ENCODE results near the gene RTTN.

DNA sequence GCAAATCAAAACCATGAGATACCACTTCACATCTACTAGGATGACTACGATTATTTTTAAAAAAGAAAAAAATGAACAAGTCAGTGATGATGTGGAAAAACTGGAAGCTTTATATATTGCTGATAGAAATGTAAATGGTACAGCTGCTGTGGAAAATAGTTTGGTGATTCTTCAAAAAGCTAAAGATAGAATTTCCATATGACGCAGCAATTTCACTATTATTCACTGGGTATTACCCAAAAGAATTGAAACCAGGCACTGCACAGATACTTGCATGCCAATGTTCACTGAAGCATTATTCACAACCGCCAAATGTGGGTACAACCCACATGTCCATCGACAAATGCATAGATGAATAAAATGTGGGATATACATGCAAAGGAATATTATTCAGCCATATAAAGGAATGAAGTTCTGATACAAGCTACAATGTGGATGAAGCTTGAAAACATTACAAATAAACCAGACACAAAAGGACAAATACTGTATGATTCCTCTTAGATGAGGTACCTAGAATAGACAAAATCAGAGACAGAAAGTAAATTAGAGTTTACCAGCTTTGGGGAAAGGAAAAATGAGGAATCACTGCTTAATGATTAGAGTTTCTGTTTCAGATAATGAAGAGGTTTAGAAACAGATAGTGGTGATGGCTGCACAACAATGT lies 11.1 kb downstream of the RTTN start:
- TF ChIP-seq, protein P1, sequence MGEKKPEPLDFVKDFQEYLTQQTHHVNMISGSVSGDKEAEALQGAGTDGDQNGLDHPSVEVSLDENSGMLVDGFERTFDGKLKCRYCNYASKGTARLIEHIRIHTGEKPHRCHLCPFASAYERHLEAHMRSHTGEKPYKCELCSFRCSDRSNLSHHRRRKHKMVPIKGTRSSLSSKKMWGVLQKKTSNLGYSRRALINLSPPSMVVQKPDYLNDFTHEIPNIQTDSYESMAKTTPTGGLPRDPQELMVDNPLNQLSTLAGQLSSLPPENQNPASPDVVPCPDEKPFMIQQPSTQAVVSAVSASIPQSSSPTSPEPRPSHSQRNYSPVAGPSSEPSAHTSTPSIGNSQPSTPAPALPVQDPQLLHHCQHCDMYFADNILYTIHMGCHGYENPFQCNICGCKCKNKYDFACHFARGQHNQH (CRISPR knock-in tag; IDR thresholded peaks at IDR 0.05): no peak
- TF ChIP-seq ZNF552 (CRISPR knock-in tag; IDR thresholded peaks at IDR 0.05; ENCODE audit: borderline replicate concordance) (no peak), CTCF (CRISPR knock-in tag; IDR thresholded peaks at IDR 0.05) (no peak), HMGA1 (CRISPR knock-in tag; conservative IDR thresholded peaks at IDR 0.05) (no peak), FOXO1 (CRISPR knock-in tag; IDR thresholded peaks at IDR 0.05) (no peak), ARNTL (CRISPR knock-in tag; IDR thresholded peaks at IDR 0.05) (no peak), HES4 (CRISPR knock-in tag; IDR thresholded peaks at IDR 0.05; ENCODE audit: borderline replicate concordance) (no peak), ZNF710 (CRISPR knock-in tag; IDR thresholded peaks at IDR 0.05; ENCODE audit: borderline replicate concordance) (no peak), HNF4G (IDR thresholded peaks at IDR 0.05; ENCODE audit: borderline replicate concordance, low read depth, low read length) (no peak), HNF4G (CRISPR knock-in tag; IDR thresholded peaks at IDR 0.05; ENCODE audit: borderline replicate concordance, low read depth) (no peak), ZNF33B (CRISPR knock-in tag; IDR thresholded peaks at IDR 0.05) (no peak), AHR (CRISPR knock-in tag; IDR thresholded peaks at IDR 0.05) (no peak), EP300 (IDR thresholded peaks at IDR 0.05; ENCODE audit: low read depth in 2 of 2, low read length in 2 of 2) (no peak), EP300 (CRISPR knock-in tag; IDR thresholded peaks at IDR 0.05; ENCODE audit: borderline replicate concordance) (no peak), MYC (CRISPR knock-in tag; IDR thresholded peaks at IDR 0.05; ENCODE audit: borderline replicate concordance) (no peak)
- TF ChIP-seq, protein P2, sequence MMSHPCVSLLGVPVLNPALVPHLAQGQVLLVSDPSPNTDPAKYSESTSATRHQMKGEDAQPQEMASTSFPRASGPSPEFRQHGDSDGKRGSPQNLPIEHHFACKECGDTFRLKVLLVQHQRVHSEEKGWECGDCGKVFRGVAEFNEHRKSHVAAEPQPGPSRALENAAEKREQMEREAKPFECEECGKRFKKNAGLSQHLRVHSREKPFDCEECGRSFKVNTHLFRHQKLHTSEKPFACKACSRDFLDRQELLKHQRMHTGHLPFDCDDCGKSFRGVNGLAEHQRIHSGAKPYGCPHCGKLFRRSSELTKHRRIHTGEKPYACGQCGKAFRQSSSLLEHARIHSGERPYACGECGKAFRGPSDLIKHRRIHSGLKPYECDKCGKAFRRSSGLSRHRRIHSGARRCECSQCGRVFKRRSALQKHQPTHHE (CRISPR knock-in tag; IDR thresholded peaks at IDR 0.05; ENCODE audit: borderline replicate concordance): no peak
